ENCODE measurements around the gene PROSER3. TPM values are rescaled to one million over a fixed set of nuclear protein-coding genes. Genes with fewer than 3 reads are reported as not detected.

Gene PROSER3
- total and polyA plus RNA-seq, 2 donors (not counting 3 experiments of a cell fraction or from before 2014, with no cell fraction given): 18.3 to 28.3 TPM

DNA sequence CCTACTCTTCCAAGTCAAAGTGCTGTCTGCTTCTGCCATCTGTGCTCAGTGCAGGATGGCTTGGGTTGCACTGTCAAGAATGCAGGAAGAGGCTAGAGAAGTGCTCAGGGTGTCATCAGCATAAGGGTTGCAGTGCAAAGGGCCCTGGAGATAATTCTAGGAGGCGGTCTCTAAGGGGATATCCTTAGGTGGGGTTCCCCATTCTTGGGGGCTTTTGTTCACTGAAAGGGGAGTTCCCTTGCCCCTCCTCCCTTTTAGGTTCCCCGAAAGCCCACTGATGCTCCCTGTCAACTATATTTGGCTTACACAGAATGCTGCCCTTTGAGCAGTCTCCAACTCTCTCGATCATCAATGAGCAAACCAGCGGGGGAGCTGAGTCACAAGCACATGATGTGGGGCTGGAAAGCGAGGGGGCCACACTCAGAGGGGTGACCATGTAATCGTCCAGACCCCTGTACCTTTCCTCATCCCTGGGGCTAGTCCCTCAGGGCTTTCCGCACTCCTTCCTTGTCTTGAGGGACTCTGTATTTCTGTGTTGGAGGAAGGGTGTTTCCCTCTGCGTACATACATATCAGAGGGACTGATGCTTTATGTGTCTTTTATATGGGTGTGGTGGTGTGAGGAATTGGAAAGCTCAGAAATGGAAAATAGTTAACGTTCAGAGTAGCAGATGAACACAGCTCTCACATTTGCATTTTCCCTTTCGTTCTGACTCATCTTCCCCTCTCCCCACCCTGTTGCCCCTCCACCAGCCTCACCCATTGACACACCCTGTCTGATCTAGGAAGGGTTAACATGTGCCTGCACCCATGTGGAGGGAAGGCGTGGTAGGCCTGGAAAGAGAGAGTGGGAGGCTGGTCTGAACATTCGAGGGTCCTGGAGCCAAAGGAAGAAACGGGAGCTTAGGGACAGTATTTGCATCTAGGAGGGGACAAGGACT lies 46.9 kb upstream of the PROSER3 start:
- BruUV-seq (replicated peaks): no TSS peak
- CTCF ChIA-PET: interaction anchor here (0.9 to 1.4 kb wide), 3 partner anchors 9 to 17 kb away, joined by 3 to 5 read pairs (median 4); no protein-coding TSS in a partner anchor
- H3K9ac ChIP-seq (replicated peaks; ENCODE audit: extremely low read depth, insufficient read depth, low read length): no peak overlapping the region
- no peaks in the 10 kb centered on the region for H3K27me3 ChIP-seq (ENCODE audit: control insufficient read depth in 2 of 2, insufficient read depth in 2 of 2, low read length in 2 of 2)
- no peaks in the 10 kb centered on the region for H3K79me2 ChIP-seq (ENCODE audit: control insufficient read depth, insufficient read depth, low read length)
- peaks cover 3% of the 10 kb centered on the region for H3K4me1 ChIP-seq (ENCODE audit: control insufficient read depth, extremely low read depth, insufficient read depth, low read length)
- dilution Hi-C loops (cut with MboI; ENCODE audit: extremely low pct_ligation_motif_present, low sequenced_read_pairs) (no loop called here), intact Hi-C loops (cut with micrococcal nuclease) (no loop called here)
- POLR2A ChIA-PET: no interaction called here
- TF ChIP-seq POLR2AphosphoS5 (IDR thresholded peaks at IDR 0.05; ENCODE audit: insufficient read depth, low read depth, low read length) (no peak), GATA2 (IDR thresholded peaks at IDR 0.05; ENCODE audit: insufficient read depth, insufficient read length, low read depth, low read length) (no peak), JUN (IDR thresholded peaks at IDR 0.05; ENCODE audit: borderline replicate concordance, insufficient read depth, insufficient read length, low read depth) (no peak), POLR2A (IDR thresholded peaks at IDR 0.05; ENCODE audit: low read depth, low read length) (no peak), MAX (IDR thresholded peaks at IDR 0.05; ENCODE audit: insufficient read depth, insufficient read length) (no peak), FOS (IDR thresholded peaks at IDR 0.05; ENCODE audit: borderline replicate concordance, insufficient read depth, low read length) (no peak), MYC (IDR thresholded peaks at IDR 0.05; ENCODE audit: low read depth, low read length) (no peak), EZH2 (IDR thresholded peaks at IDR 0.05; ENCODE audit: borderline replicate concordance, low read depth, low read length, severe bottlenecking) (no peak), CTCF (IDR thresholded peaks at IDR 0.05; ENCODE audit: extremely low read depth in 1 of 2, insufficient read depth in 1 of 2, low read depth in 1 of 2, low read length in 2 of 2) (no peak)
- no peak overlapping the region for H3K4me2 ChIP-seq (ENCODE audit: insufficient read depth, low read length)
- H3K9me3 ChIP-seq (replicated peaks; ENCODE audit: control insufficient read depth, insufficient read depth, low read length): no peaks in the 10 kb centered on the region
- no peaks in the 10 kb centered on the region for H4K20me1 ChIP-seq (replicated peaks; ENCODE audit: control insufficient read depth, extremely low read depth, insufficient read depth, low read length)
- no peak overlapping the region for H3K27ac ChIP-seq (ENCODE audit: insufficient read depth, low read depth, low read length)
- no peak for FAIRE-seq
- no peak overlapping the region for H3K4me3 ChIP-seq (replicated peaks in 1 of 3; ENCODE audit: insufficient read depth in 1 of 3, low read depth in 1 of 3, low read length in 3 of 3)
- no peaks in the 10 kb centered on the region for H3K9me1 ChIP-seq (replicated peaks; ENCODE audit: control insufficient read depth, extremely low read depth, insufficient read depth, low read length)
- H2AFZ ChIP-seq (ENCODE audit: low read depth, low read length): no peak overlapping the region
- no peaks in the 10 kb centered on the region for H3K36me3 ChIP-seq (ENCODE audit: control insufficient read depth in 2 of 2, extremely low read depth in 1 of 2, insufficient read depth in 2 of 2, low read length in 2 of 2)
- DNase-seq (ENCODE audit: low read depth, low spot score): no peak
